ENCODE measurements around the gene DALRD3. TPM values are rescaled to one million over a fixed set of nuclear protein-coding genes. Genes with fewer than 3 reads are reported as not detected.

The DALRD3 gene
- total RNA-seq, 2 experiments from 2014 or later = 15.1 to 15.6 TPM

GRCh38 chr3:49021213-49021812 is 2.9 kb upstream of the DALRD3 start:
- H3K4me1 Mint-ChIP-seq (ENCODE audit: low read depth) = peaks cover 48% of the 10 kb centered on the region
- ChIA-PET POLR2A (interaction anchor here (0.5 to 12.0 kb wide), 26 partner anchors 8 to 1508 kb away, joined by 3 to 331 read pairs (median 6); partner anchors contain the start of genes ARIH2, CCDC71, DAG1 and ELP6), CTCF (interaction anchor here (0.5 to 5.2 kb wide), 19 partner anchors 9 to 1915 kb away, joined by 3 to 63 read pairs (median 4); partner anchors contain the start of genes IP6K2, KLHDC8B, P4HTM and QRICH1)
- no peaks in the 10 kb centered on the region for H3K27me3 Mint-ChIP-seq
- Histone ChIP-seq H3K4me3 (ENCODE audit: low read length) (peak overlapping the region; percentile 80), H3K4me1 (ENCODE audit: insufficient read depth, low read length) (peaks cover 68% of the 10 kb centered on the region), H3K36me3 (ENCODE audit: insufficient read depth, low read length) (peaks cover 35% of the 10 kb centered on the region), H3K27me3 (ENCODE audit: control insufficient read depth in 1 of 2, insufficient read depth in 2 of 2, low read length in 2 of 2) (no peaks in the 10 kb centered on the region), H3K27ac (ENCODE audit: low read depth in 1 of 2, low read length in 2 of 2) (peak overlapping the region; percentile 92 to 98), H3K9me3 (ENCODE audit: control insufficient read depth in 1 of 2, insufficient read depth in 1 of 2, low read length in 2 of 2) (no peaks in the 10 kb centered on the region)
- DNase-seq (peak; percentile 96 to 100 (median 98)), ATAC-seq (ENCODE audit: poor library complexity) (peak; percentile 79)
- no peaks in the 10 kb centered on the region for H3K9me3 Mint-ChIP-seq
- TF ChIP-seq, protein P1, sequence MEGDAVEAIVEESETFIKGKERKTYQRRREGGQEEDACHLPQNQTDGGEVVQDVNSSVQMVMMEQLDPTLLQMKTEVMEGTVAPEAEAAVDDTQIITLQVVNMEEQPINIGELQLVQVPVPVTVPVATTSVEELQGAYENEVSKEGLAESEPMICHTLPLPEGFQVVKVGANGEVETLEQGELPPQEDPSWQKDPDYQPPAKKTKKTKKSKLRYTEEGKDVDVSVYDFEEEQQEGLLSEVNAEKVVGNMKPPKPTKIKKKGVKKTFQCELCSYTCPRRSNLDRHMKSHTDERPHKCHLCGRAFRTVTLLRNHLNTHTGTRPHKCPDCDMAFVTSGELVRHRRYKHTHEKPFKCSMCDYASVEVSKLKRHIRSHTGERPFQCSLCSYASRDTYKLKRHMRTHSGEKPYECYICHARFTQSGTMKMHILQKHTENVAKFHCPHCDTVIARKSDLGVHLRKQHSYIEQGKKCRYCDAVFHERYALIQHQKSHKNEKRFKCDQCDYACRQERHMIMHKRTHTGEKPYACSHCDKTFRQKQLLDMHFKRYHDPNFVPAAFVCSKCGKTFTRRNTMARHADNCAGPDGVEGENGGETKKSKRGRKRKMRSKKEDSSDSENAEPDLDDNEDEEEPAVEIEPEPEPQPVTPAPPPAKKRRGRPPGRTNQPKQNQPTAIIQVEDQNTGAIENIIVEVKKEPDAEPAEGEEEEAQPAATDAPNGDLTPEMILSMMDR (IDR thresholded peaks at IDR 0.05) = no peak
- intact Hi-C loops (cut with DNase I, micrococcal nuclease) = loop anchor here (1.0 to 10.0 kb wide), 10 partner anchors 8 to 913 kb away; partner anchors contain the start of genes QRICH1 (in 2 of the 2), APEH (in 1 of the 2), ARIH2 (in 1 of the 2) and IMPDH2 (in 1 of the 2)
- H3K27ac Mint-ChIP-seq = peak overlapping the region; percentile 90
- H3K4me3 Mint-ChIP-seq = peak overlapping the region; percentile 95
- peaks cover 50% of the 10 kb centered on the region for H3K36me3 Mint-ChIP-seq (ENCODE audit: low read depth)

- CTCF ChIA-PET = interaction anchor here (0.7 to 5.2 kb wide), 6 partner anchors 9 to 304 kb away, joined by 3 to 63 read pairs (median 14); partner anchors contain the start of genes IMPDH2, IP6K2, KLHDC8B and P4HTM
- TF ChIP-seq, protein P1 (IDR thresholded peaks at IDR 0.05) = no peak
- intact Hi-C loops (cut with DNase I, micrococcal nuclease) = loop anchor here (1.0 to 10.0 kb wide), 10 partner anchors 9 to 914 kb away; partner anchors contain the start of genes QRICH1 (in 2 of the 2), APEH (in 1 of the 2), ARIH2 (in 1 of the 2) and IMPDH2 (in 1 of the 2)
- Histone ChIP-seq H3K27ac (ENCODE audit: low read depth in 1 of 2, low read length in 2 of 2) (peak overlapping the region; percentile 92 to 98), H3K4me1 (ENCODE audit: insufficient read depth, low read length) (peaks cover 65% of the 10 kb centered on the region), H3K27me3 (ENCODE audit: control insufficient read depth in 1 of 2, insufficient read depth in 2 of 2, low read length in 2 of 2) (no peaks in the 10 kb centered on the region), H3K36me3 (ENCODE audit: insufficient read depth, low read length) (peaks cover 30% of the 10 kb centered on the region), H3K9me3 (ENCODE audit: control insufficient read depth in 1 of 2, insufficient read depth in 1 of 2, low read length in 2 of 2) (no peaks in the 10 kb centered on the region), H3K4me3 (ENCODE audit: low read length) (peak overlapping the region; percentile 80)
- POLR2A ChIA-PET = interaction anchor here (0.5 to 12.0 kb wide), 14 partner anchors 8 to 1317 kb away, joined by 3 to 331 read pairs (median 16); partner anchors contain the start of genes ARIH2, IMPDH2, IP6K2 and P4HTM
- H3K27me3 Mint-ChIP-seq = no peaks in the 10 kb centered on the region
- H3K27ac Mint-ChIP-seq = peak overlapping the region; percentile 90
- peaks cover 45% of the 10 kb centered on the region for H3K4me1 Mint-ChIP-seq (ENCODE audit: low read depth)
- ATAC-seq (ENCODE audit: poor library complexity) (no peak), DNase-seq (peak in 4 of 14 experiments; percentile 32 to 67 (median 56))
- peak overlapping the region; percentile 95 for H3K4me3 Mint-ChIP-seq
- H3K36me3 Mint-ChIP-seq (ENCODE audit: low read depth) = peaks cover 46% of the 10 kb centered on the region
- no peaks in the 10 kb centered on the region for H3K9me3 Mint-ChIP-seq
These were observed 2.2 kb upstream of the DALRD3 start for GRCh38 chr3:49020330-49021212.

DNA sequence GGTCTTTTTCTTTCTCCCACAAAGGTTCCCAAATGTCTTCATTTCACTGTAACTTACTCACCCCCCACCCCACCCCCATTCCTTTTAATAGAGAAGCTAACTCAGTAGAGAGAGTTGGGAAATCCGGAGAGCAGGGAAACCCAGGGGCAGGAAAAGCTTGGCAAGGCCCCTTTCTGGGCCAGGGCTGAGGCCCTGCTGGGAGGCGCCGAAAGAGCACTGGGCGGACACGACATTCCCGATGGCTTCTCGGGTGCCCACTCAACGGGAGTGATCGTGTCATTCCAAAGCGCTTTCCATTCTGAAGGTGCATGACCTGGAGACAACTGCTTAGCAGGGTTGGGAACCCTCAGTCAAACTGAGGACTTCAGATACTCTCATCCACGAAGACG is 1.6 kb upstream of the DALRD3 start:
- TF ChIP-seq, protein P1 (IDR thresholded peaks at IDR 0.05) = no peak
- ATAC-seq (ENCODE audit: poor library complexity) = no peak
- ChIA-PET POLR2A (interaction anchor here (0.5 to 12.0 kb wide), 7 partner anchors 9 to 1317 kb away, joined by 3 to 331 read pairs (median 28); partner anchors contain the start of genes IMPDH2, IP6K2, P4HTM and QARS1), CTCF (interaction anchor here (0.7 to 5.2 kb wide), 4 partner anchors 9 to 151 kb away, joined by 3 to 63 read pairs (median 31); partner anchors contain the start of genes IMPDH2, KLHDC8B, P4HTM and WDR6)
- intact Hi-C loops (cut with DNase I, micrococcal nuclease) = loop anchor here (2.0 to 10.0 kb wide), 8 partner anchors 13 to 915 kb away; partner anchors contain the start of genes APEH (in 1 of the 2), ARIH2 (in 1 of the 2), QRICH1 (in 1 of the 2) and RHOA (in 1 of the 2)
- Histone ChIP-seq H3K36me3 (ENCODE audit: insufficient read depth, low read length) (peaks cover 30% of the 10 kb centered on the region), H3K27ac (ENCODE audit: low read depth in 1 of 2, low read length in 2 of 2) (peak overlapping the region in 1 of 2 donors; percentile 92), H3K27me3 (ENCODE audit: control insufficient read depth in 1 of 2, insufficient read depth in 2 of 2, low read length in 2 of 2) (no peaks in the 10 kb centered on the region), H3K9me3 (ENCODE audit: control insufficient read depth in 1 of 2, insufficient read depth in 1 of 2, low read length in 2 of 2) (no peaks in the 10 kb centered on the region), H3K4me1 (ENCODE audit: insufficient read depth, low read length) (peaks cover 62% of the 10 kb centered on the region), H3K4me3 (ENCODE audit: low read length) (peak overlapping the region; percentile 80)
- Mint-ChIP-seq H3K4me1 (ENCODE audit: low read depth) (peaks cover 41% of the 10 kb centered on the region), H3K4me3 (peak overlapping the region; percentile 91), H3K27me3 (no peaks in the 10 kb centered on the region), H3K36me3 (ENCODE audit: low read depth) (peaks cover 46% of the 10 kb centered on the region), H3K9me3 (no peaks in the 10 kb centered on the region), H3K27ac (peak overlapping the region; percentile 90)
- no peak for DNase-seq
